AG09309 (cell line): ENCODE data around the gene TUBGCP2.

Source experiments
- DNase-seq: peaks from one replicate; pipeline ENCODE4 v3.0.0-alpha.2; 2010; ENCODE audit warnings: low read depth
- H3K4me3 ChIP-seq: 2 replicates; pipeline ENCODE4 v1.5.1; 2011; ENCODE audit warnings: mild to moderate bottlenecking, low read depth, low read length, moderate library complexity; ENCODE audit not compliant: control insufficient read depth
- TF ChIP-seq, protein P1 (sequence below): IDR thresholded peaks from 2 replicates; pipeline ENCODE4 v1.5.1; 2011; ENCODE audit warnings: mild to moderate bottlenecking, low read depth, low read length, inconsistent platforms; ENCODE audit not compliant: insufficient read depth, control insufficient read depth; ENCODE audit errors: missing control alignments

The TUBGCP2 gene

DNA sequence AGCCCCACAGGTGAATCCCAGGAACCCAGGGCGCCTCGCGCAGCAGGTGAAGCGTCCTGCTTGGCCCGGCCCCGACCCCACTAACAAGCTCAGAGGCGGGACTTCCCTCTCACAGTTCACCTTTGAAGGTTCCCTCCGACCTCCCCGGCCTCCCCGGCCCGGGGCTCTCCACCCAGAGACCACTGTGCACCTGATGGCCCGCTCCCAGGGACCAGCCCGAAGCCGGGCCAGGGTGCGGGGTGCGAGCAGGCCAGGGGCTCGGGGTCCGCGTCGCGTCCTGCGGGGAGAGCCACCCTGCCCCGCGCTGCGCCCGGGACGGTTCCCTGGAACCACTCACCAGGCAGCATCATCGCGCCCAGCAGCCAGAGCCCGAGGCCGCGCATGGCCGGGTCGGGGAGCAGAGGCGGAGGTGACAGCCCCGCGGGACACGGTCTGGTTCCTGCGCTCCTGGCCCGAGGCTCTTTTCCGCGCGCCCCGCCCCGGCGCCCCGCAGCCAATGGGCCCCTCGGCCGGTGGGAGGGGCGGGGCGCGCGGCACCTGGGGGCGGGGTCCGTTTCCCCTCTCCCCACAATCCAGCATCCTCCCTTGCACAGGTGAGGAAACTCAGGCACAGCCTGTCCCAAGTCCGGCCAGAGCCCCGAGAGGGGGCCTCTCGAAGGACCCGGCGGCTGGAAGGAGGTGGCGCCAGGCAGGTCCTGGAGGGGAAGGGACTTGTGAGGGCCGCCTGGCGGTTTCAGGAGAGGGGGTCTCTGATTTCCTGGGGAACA, 32.1 kb downstream of the TUBGCP2 start, which contains the start of gene ADAM8:
Gene ADAM8, minus strand, starts transcription at position 434 of the 767 bp plus-strand sequence. Its CDS starts 51 bp downstream, at position 383.
- TF ChIP-seq, protein P1, sequence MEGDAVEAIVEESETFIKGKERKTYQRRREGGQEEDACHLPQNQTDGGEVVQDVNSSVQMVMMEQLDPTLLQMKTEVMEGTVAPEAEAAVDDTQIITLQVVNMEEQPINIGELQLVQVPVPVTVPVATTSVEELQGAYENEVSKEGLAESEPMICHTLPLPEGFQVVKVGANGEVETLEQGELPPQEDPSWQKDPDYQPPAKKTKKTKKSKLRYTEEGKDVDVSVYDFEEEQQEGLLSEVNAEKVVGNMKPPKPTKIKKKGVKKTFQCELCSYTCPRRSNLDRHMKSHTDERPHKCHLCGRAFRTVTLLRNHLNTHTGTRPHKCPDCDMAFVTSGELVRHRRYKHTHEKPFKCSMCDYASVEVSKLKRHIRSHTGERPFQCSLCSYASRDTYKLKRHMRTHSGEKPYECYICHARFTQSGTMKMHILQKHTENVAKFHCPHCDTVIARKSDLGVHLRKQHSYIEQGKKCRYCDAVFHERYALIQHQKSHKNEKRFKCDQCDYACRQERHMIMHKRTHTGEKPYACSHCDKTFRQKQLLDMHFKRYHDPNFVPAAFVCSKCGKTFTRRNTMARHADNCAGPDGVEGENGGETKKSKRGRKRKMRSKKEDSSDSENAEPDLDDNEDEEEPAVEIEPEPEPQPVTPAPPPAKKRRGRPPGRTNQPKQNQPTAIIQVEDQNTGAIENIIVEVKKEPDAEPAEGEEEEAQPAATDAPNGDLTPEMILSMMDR = no peak
- H3K4me3 ChIP-seq = no peak within 1 kb of the TSS

DNA sequence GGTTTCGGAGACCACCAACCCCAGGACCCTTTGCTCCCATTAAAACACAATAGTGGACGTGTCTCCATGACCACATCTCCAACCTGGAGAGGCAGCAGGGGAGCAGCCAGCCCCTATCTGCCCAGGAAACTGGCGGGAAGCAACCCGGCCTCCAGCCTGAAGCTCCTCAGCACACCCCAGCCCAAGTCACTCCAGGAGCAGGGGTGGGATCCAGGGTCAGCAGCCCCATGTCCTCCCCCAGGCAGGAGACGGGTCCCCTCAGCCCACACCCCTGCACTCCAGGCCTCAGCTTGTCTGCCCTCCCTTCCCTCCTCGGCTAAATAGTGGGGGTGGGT, 32.6 kb downstream of the TUBGCP2 start:
- no peak for DNase-seq
- H3K4me3 ChIP-seq = no peak overlapping the region
- TF ChIP-seq, protein P1 = no peak

More for the DNA sequence above, 32.1 kb downstream of the TUBGCP2 start, which contains the start of gene ADAM8:
- DNase-seq = no peak

DNA sequence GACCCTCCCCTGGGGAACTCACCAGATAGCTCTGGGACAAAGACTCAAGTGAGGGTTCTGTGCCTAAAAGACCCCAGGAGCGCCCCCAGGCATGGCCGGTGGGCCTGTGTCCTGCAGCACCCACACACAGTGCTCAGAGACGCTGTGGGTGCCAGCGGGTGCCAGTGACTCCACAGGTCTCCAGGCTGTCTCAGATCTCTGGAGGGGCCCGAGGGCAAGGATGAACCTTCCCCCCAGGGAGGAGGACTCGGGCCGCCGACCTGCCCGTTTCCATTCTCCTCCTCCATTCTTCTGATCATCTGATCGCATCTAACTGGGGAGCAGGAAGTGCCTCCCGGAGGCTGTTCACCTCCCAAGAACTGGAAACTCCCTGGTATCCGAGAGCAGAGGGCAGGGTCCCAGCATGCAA, 33.0 kb downstream of the TUBGCP2 start:
- no peak overlapping the region for H3K4me3 ChIP-seq
- DNase-seq = no peak
- TF ChIP-seq, protein P1 = no peak

DNA sequence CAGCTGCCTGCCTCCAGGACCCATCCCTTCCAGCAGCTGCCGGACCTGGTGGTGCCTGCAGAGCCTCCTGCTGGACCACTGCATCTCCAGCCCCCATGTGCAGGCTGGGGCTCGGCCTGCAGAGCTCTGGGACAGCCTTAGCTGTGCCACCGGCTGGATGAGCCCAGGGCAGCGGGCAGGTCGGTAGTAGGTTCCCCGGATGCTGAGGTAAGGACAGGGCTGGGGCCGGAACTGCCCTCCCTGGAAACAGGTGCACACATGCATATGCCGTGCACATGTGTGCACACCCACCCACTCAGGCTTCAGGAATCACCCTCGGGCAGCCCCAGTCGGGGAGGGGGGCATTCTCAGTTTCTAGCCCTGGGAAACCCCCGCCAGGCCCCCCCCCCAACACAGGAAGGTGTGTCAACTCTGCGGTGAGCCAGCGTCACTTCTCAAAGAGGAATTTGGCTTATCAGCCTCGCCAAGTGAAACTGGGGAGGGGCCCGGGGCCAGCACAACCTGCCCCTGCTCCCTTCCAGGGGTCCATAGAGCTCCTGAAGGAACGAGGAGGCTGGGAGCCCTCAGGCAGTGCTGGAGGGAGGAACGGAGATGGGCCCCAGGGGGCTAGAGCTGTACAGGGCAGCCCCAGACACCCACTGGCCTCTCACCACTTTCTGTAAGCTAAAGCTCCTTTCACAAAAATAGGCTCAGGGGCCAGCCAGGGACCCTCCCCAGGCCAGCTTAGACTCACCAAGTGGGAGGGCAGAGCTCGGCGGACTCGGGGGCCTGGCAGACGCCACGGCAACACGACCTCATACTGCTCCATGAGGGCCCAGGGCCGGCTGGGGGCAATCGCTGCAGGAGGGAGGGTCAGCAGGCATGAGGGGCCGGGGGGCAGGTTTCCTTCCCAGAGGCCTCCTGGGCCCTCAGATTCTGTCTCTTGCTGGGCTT, 33.7 kb downstream of the TUBGCP2 start:
- TF ChIP-seq, protein P1 = no peak
- no peak for DNase-seq
- no peak overlapping the region for H3K4me3 ChIP-seq

DNA sequence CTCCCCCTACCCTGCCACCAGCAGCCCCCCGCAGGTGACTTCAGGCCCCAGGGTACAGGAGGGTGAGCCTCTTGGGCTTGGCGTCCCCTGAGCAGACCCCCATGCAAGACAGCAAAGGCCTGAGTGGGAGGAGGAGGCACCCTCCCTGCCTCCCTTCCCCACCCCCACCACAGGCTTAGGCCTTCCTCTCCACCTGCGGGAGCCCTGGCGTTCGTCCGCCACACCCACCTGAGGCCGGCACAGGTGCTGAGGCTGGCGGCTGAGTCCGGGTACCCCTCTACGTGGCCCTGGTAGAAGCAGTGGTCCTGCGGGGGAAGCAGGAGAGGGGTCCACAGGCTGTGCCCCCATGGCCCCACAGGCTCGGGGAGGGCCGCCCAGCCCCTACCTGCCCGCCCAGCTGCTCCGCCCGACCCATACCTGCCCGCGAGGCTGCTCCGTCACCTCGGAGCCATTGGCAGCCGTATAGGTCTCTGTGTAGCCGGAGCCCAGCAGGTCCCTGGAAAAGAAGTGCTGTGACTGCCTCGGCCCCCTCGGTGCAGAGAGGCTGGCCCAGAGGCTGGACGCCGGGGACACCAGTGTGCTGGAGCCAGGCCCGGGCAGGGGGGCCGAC, 35.0 kb downstream of the TUBGCP2 start:
- TF ChIP-seq, protein P1 = no peak
- H3K4me3 ChIP-seq = no peak overlapping the region
- no peak for DNase-seq

DNA sequence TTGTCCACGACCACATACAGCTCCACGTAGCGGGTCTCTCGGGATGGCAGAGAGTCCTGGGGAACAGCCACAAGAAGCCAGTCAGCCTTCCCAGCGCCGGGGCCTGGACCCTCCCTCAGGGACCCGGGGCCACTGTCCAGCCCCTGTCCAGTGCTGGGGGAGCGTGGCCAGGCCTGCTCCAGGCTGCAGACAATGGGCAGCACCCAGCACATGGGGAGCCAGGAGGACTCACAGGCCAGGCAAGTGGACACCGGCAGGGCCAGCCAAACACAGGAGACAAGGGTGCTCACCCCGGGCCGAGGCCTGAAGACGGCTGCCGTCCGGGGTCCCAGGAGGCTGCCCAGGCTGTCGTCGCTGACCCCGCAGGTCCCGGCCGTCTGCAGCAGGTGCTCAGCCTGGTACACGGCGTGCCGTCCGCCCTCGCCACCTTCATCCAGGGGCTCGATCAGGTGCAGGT, 35.7 kb downstream of the TUBGCP2 start:
- no peak overlapping the region for H3K4me3 ChIP-seq
- TF ChIP-seq, protein P1 = no peak
- DNase-seq = no peak
